Uterus (tissue), 4 donors: ENCODE results near the gene KIF5A. TPM values are rescaled to one million over a fixed set of nuclear protein-coding genes. Genes with fewer than 3 reads are reported as not detected.

Source experiments
- DNase-seq, 2 donors: peaks; one replicate each; pipeline ENCODE4 v3.0.0-alpha.2; 2019 to 2020
- H3K27ac ChIP-seq, 2 donors: fragments of 200-600 bp; sonication (generic); 1 replicate in 1 of 2; 2 replicates in 1 of 2; pipeline ENCODE4 v1.5.1; 2016 to 2018
- H3K27me3 ChIP-seq, 2 donors: fragments of 200-600 bp; sonication (generic); one replicate each; pipeline ENCODE4 v1.5.1; 2018 to 2019; ENCODE audit warnings: control low read depth in 1 of 2
- H3K36me3 ChIP-seq, 2 donors: fragments of 200-600 bp; sonication (generic); one replicate each; pipeline ENCODE4 v1.5.1; 2019; ENCODE audit warnings: control low read depth in 1 of 2
- H3K4me1 ChIP-seq, 2 donors: fragments of 200-600 bp; sonication (generic); one replicate each; pipeline ENCODE4 v1.5.1; 2018 to 2019; ENCODE audit warnings: control low read depth in 1 of 2
- H3K4me3 ChIP-seq, 2 donors: fragments of 200-600 bp; sonication (generic); 1 replicate in 1 of 2; 2 replicates in 1 of 2; pipeline ENCODE4 v1.5.1; 2018 to 2019; ENCODE audit warnings: mild to moderate bottlenecking in 1 of 2
- H3K9me3 ChIP-seq, 2 donors: fragments of 200-600 bp; sonication (generic); one replicate each; pipeline ENCODE4 v1.5.1; 2019; ENCODE audit warnings: control low read depth in 1 of 2
- CTCF ChIP-seq, 4 experiments: fragments of 200-600 bp in 2 of 4; fragments of 450-650 bp in 2 of 4; sonication (generic) in 2 of 4; IDR thresholded peaks; one replicate each; pipeline ENCODE4 v1.5.1; 2016 to 2019; ENCODE audit warnings: antibody characterized with exemption in 4 of 4, mild to moderate bottlenecking in 2 of 4, moderate library complexity in 1 of 4
- POLR2A ChIP-seq, 2 donors: fragments of 450-650 bp; IDR thresholded peaks; one replicate each; pipeline ENCODE4 v1.6.1; 2016; ENCODE audit warnings: antibody characterized with exemption in 2 of 2, mild to moderate bottlenecking in 1 of 2, moderate library complexity in 1 of 2
- intact Hi-C: fragments of 100-400 bp; cut with DNase I; formaldehyde crosslinking; loops from one replicate; pipeline ENCODE4 v1.15.1; 2023; ENCODE audit warnings: low total_unique reads
- total RNA-seq, 4 donors: library from RNA; depleted of rRNA in 3 of 4; stranded (reverse); fragments of >200 nt in 3 of 4; gene quantifications; one replicate each; pipeline versions ENCODE4 v1.1.0 to v1.2.4, GENCODE V29; 2014 to 2023
- donor health status: DM: yes; HTN: yes; CAD: no.

The KIF5A gene
- total RNA-seq, 4 donors from 2014 or later = 0.59 to 5.1 (median 1.9) TPM

- no peak overlapping the region for H3K4me3 ChIP-seq
- intact Hi-C loops = no loop called here
- H3K9me3 ChIP-seq = no peaks in the 10 kb centered on the region
- H3K36me3 ChIP-seq = no peaks in the 10 kb centered on the region
- peak overlapping the region in 1 of 2 donors; percentile 94 for H3K27ac ChIP-seq
- TF ChIP-seq CTCF (IDR thresholded peaks at IDR 0.05) (no peak), POLR2A (IDR thresholded peaks at IDR 0.05) (no peak)
- peak in 1 of 2 donors; percentile 8 for DNase-seq
- no peaks in the 10 kb centered on the region for H3K27me3 ChIP-seq
- H3K4me1 ChIP-seq = no peaks in the 10 kb centered on the region
Measured at GRCh38 chr12:57612711-57613426, 63.0 kb downstream of the KIF5A start.

DNA sequence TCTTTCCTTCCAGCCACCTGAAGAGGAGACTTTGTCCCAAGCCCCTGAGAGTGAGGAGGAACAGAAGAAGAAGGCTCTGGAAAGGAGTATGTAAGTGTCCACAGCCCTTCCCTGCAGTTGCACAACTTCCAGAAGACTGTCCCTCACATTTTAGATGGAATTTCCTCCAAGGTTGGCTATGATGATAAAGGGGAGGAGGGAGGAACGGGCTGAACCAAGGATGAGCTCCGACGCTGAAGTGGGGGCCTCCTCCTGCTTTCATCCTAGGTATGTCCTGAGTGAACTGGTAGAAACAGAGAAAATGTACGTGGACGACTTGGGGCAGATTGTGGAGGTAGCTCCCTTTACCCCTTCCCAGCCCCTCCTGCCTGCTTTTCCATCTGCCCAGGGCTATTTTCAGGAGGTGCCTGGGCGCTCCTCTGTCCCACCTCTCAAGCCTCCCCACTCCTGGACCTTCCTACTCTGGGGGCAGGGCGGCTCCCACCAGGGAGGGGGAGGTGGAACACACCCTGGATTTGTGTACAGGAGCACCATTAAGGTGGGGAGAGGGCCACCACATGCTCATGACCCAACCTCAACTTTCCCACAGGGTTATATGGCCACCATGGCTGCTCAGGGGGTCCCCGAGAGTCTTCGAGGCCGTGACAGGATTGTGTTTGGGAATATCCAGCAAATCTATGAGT, 63.7 kb downstream of the KIF5A start:
- no peaks in the 10 kb centered on the region for H3K9me3 ChIP-seq
- no peak overlapping the region for H3K27ac ChIP-seq
- peak in 1 of 2 donors; percentile 9 for DNase-seq
- H3K27me3 ChIP-seq = no peaks in the 10 kb centered on the region
- no peaks in the 10 kb centered on the region for H3K36me3 ChIP-seq
- H3K4me3 ChIP-seq = no peak overlapping the region
- TF ChIP-seq POLR2A (IDR thresholded peaks at IDR 0.05) = no peak
- TF ChIP-seq CTCF (IDR thresholded peaks at IDR 0.05) = no peak
- no peaks in the 10 kb centered on the region for H3K4me1 ChIP-seq
- intact Hi-C loops = no loop called here

DNA sequence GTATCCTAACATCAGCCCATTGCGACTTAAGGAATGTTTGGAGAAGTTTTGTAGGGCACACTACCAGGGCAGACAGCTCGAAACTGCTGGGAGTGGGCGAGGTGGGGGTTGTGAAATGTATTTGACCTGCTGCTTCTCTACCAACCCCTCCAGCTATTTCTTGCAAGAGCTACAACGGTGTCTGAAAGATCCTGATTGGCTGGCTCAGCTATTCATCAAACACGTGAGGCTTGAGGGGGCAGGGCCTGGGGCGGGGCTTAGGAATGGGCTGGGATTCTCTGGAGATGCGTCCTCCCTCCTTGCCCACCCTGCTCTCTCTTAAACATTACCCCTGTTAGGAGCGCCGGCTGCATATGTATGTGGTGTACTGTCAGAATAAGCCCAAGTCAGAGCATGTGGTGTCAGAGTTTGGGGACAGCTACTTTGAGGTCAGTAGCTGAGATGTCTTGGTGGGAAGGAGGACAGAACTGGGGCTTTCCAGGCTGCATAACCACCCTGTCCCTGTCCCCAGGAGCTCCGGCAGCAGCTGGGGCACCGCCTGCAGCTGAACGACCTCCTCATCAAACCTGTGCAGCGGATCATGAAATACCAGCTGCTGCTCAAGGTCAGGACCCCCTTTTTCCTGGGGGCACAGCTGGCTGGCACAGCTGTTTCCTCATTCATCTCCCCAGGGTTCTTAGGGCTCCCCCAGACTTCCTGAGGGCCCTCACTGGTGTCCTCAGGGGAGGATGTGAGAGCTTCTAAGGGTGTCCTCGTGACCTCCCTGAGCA, 64.5 kb downstream of the KIF5A start:
- Histone ChIP-seq H3K27ac (no peak overlapping the region), H3K4me3 (no peak overlapping the region), H3K4me1 (no peaks in the 10 kb centered on the region), H3K9me3 (no peaks in the 10 kb centered on the region), H3K27me3 (no peaks in the 10 kb centered on the region), H3K36me3 (no peaks in the 10 kb centered on the region)
- intact Hi-C loops = no loop called here
- TF ChIP-seq CTCF (IDR thresholded peaks at IDR 0.05) (no peak), POLR2A (IDR thresholded peaks at IDR 0.05) (no peak)
- DNase-seq = peak; percentile 49 to 59

GRCh38 chr12:57614948-57615500, 65.2 kb downstream of the KIF5A start:
- H3K27me3 ChIP-seq = no peaks in the 10 kb centered on the region
- no peaks in the 10 kb centered on the region for H3K36me3 ChIP-seq
- H3K4me1 ChIP-seq = no peaks in the 10 kb centered on the region
- no peak overlapping the region for H3K27ac ChIP-seq
- no peak for TF ChIP-seq POLR2A (IDR thresholded peaks at IDR 0.05)
- H3K9me3 ChIP-seq = no peaks in the 10 kb centered on the region
- intact Hi-C loops = no loop called here
- no peak for DNase-seq
- H3K4me3 ChIP-seq = no peak overlapping the region

DNA sequence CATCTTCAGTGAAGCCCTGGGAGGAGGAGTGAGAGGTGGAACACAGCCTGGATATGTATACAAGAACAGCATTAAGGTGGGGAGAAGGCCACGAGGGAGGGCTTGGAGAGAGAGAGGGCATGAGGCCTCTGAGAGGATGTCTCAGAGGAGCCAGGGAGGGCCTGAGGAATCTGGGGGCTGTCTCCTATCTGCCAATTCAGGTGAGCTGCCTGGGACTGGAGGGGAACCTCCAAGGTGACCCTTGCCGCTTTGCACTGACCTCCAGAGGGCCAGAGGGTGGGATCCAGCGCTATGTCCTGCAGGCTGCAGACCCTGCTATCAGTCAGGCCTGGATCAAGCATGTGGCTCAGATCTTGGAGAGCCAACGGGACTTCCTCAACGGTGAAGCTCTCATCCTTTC, 65.8 kb downstream of the KIF5A start:
- TF ChIP-seq CTCF (IDR thresholded peaks at IDR 0.05) (no peak), POLR2A (IDR thresholded peaks at IDR 0.05) (no peak)
- no peak overlapping the region for H3K4me3 ChIP-seq
- H3K9me3 ChIP-seq = no peaks in the 10 kb centered on the region
- H3K4me1 ChIP-seq = no peaks in the 10 kb centered on the region
- intact Hi-C loops = no loop called here
- no peak overlapping the region for H3K27ac ChIP-seq
- no peaks in the 10 kb centered on the region for H3K36me3 ChIP-seq
- H3K27me3 ChIP-seq = no peaks in the 10 kb centered on the region
- DNase-seq = no peak
